Measurements from ENCODE around the gene SERINC1.
"Not testable (repeated sequence)": the region's sequence is repeated elsewhere in the genome, so short reads cannot be mapped to it uniquely, and the experiment has no call there.

The SERINC1 gene

GRCh38 chr6:122471107-122472021 lies at the start of gene SERINC1:
Gene SERINC1 (minus strand): TSS chr6:122471807. CDS start chr6:122471737, 70 bp downstream.
- no peak for TF ChIP-seq CTCF (conservative IDR thresholded peaks at IDR 0.05; ENCODE audit: low read depth, low read length)
- peak; percentile 81 for DNase-seq (ENCODE audit: low read depth)
- H3K4me3 ChIP-seq (ENCODE audit: low read length): peak within 1 kb of the TSS; percentile 98

- TF ChIP-seq CTCF (conservative IDR thresholded peaks at IDR 0.05; ENCODE audit: low read depth, low read length): no peak
- no peak overlapping the region for H3K4me3 ChIP-seq (ENCODE audit: low read length)
Measured at GRCh38 chr6:122511193-122511924, 39.8 kb upstream of the SERINC1 start.

DNA sequence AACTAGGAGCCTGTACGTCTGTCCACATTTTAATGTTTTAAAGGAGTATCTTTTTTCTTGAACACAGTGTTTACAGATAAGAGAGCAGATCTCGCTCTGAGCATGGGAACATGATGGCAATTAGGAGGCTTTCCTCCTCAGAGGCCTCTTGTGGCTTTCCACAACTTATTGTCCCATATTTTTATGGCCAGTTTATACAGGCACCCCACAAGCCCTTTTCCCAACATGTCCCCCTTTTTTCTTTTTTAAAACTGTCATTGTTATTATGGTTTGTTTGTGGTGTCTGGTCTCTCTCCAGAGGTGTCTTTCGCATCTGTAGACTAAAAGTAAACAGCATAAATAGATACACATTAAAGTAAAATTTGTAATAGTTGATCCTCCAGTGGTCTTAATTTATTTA lies 33.6 kb upstream of the SERINC1 start:
- not testable (repeated sequence) for H3K4me3 ChIP-seq (ENCODE audit: low read length); DNase-seq (ENCODE audit: low read depth)

More at GRCh38 chr6:122511193-122511924, 39.8 kb upstream of the SERINC1 start:
- DNase-seq (ENCODE audit: low read depth): no peak

- no peak for DNase-seq (ENCODE audit: low read depth)
- TF ChIP-seq CTCF (conservative IDR thresholded peaks at IDR 0.05; ENCODE audit: low read depth, low read length): no peak
- no peak overlapping the region for H3K4me3 ChIP-seq (ENCODE audit: low read length)
Measured at GRCh38 chr6:122501475-122501874, 29.9 kb upstream of the SERINC1 start.

DNA sequence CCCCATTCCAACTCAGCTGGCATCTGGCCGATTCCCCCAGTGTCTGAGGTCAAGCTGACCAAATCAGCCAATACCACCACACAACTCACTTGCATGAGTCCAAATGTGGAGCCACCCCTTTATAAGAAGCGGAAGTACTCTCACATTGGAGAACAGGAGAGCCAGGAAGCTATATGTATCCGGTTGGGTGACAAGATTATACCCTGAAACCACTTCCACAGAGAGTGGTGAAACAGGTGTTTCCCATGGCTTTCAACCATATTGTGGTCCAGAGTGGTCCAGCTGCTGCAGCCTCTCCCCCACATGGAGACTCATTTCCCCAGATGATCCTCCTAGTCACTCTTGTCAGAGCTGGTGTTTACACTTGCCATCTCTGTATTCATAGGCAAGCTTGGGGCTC lies 24.0 kb upstream of the SERINC1 start:
- TF ChIP-seq CTCF (conservative IDR thresholded peaks at IDR 0.05; ENCODE audit: low read depth, low read length): no peak
- DNase-seq (ENCODE audit: low read depth): no peak
- H3K4me3 ChIP-seq (ENCODE audit: low read length): no peak overlapping the region

DNA sequence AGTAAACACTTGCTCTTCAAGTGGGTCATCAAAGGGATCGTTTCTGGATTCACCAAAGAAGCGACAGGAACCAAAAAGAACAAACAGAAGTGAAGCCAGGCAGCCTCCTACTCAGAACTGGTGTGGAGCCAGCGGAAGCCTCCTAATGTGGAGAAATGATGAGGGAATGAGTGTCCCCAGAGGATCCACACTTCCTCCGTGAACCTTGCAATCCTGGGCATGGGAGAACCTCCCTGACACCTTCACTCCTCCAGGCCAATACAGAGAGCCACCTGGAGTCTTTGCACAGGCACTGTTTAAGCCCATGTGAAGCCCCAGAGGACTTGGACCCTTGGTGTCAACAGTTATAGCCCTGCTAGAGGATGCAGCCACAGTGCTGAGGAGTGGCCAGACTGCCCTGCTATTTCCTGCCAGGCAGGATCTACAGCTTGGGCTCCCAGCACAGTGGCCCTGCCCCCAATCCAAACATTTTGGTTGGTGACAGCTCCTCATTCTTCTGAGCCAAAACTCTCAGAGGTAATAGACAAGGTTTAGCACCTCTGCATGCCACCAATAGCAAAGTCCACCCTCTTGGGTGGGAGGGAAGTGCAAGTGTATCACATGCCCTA lies 23.2 kb upstream of the SERINC1 start:
- H3K4me3 ChIP-seq (ENCODE audit: low read length): no peak overlapping the region
- no peak for DNase-seq (ENCODE audit: low read depth)
- no peak for TF ChIP-seq CTCF (conservative IDR thresholded peaks at IDR 0.05; ENCODE audit: low read depth, low read length)

- peak; percentile 49 for DNase-seq (ENCODE audit: low read depth)
- TF ChIP-seq CTCF (conservative IDR thresholded peaks at IDR 0.05; ENCODE audit: low read depth, low read length): peak; percentile 97
- H3K4me3 ChIP-seq (ENCODE audit: low read length): no peak overlapping the region
Measured at GRCh38 chr6:122491919-122492555, 20.4 kb upstream of the SERINC1 start.
